Lower leg skin (tissue), 3 donors: ENCODE data around the gene EP400.

Source experiments
- POLR2A ChIP-seq, 2 donors: fragments of 450-650 bp; IDR thresholded peaks; one replicate each; pipeline ENCODE4 v1.6.1; 2016 to 2017; ENCODE audit warnings: antibody characterized with exemption in 2 of 2, mild to moderate bottlenecking in 1 of 2, moderate library complexity in 1 of 2
- TF ChIP-seq, protein P1 (sequence below), 3 donors: fragments of 450-650 bp; IDR thresholded peaks; one replicate each; pipeline ENCODE4 v1.5.1; 2016; ENCODE audit warnings: antibody characterized with exemption in 3 of 3, mild to moderate bottlenecking in 3 of 3, moderate library complexity in 2 of 3

DNA sequence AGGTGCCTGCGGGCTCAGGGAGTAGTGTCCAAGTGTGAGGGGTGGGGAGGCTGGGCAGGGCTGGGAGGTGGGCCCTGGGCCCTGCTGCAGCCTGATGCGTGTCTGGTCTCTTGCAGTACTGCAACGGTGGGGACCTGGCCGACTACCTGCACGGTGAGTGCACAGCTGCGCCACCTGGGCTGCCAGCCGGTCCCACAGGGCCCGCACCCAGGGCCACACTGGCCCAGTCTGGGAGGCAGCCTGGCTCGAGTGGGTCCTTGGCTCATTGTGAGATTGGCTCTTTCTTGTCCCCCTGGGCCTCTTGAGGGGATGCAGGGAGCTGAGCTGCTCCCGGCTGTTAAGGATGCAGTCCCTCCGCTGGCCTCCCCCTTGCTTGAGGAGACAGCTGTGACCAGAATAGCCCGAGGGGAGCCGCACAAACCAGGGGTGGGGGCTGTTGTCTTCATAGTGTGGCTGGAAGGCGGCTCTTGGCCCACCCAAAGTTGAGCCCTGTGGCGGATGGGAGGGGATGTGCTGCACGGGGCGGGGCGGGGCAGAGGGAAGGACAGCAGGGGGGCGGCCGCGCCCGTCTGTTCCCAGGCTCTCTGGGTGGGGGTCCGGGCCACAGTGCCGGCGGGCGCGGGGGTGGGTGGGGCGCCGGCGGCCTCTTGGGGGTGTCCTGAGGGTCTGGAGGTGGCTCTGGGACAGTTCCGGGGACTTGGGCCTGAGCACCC lies 42.2 kb upstream of the EP400 start:
- TF ChIP-seq, protein P1, sequence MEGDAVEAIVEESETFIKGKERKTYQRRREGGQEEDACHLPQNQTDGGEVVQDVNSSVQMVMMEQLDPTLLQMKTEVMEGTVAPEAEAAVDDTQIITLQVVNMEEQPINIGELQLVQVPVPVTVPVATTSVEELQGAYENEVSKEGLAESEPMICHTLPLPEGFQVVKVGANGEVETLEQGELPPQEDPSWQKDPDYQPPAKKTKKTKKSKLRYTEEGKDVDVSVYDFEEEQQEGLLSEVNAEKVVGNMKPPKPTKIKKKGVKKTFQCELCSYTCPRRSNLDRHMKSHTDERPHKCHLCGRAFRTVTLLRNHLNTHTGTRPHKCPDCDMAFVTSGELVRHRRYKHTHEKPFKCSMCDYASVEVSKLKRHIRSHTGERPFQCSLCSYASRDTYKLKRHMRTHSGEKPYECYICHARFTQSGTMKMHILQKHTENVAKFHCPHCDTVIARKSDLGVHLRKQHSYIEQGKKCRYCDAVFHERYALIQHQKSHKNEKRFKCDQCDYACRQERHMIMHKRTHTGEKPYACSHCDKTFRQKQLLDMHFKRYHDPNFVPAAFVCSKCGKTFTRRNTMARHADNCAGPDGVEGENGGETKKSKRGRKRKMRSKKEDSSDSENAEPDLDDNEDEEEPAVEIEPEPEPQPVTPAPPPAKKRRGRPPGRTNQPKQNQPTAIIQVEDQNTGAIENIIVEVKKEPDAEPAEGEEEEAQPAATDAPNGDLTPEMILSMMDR (IDR thresholded peaks at IDR 0.05), result no peak
- no peak for TF ChIP-seq POLR2A (IDR thresholded peaks at IDR 0.05)
